ENCODE results near the gene TAS2R13. TPM values are rescaled to one million over a fixed set of nuclear protein-coding genes. Genes with fewer than 3 reads are reported as not detected.

Gene TAS2R13
- total RNA-seq: under 1 TPM; 0.47 to 0.91 (median 0.72) TPM
- polyA plus RNA-seq: not detected

DNA sequence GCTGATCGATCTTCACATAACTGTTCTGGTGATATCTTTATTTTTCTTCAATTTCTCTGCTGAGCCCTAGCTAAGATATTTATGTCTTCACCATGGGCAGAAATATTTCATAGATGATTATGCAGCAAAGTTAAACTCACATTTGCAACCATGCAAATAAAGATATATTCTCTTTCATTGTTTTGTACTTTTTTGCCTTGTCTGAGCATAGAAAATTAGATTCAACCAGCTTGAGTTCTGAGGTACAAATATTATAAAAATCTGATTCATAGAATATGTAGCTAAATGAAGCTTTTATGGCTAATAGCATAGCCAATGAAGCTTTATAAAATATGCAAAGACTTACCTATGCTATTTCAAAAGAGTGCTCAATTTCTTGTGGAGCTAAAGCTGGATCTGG is at the start of gene TAS2R13:
TSS of gene TAS2R13 (minus strand) at position 101 of the 400 bp plus-strand sequence. CDS start 264 bp downstream, outside the sequence.
- no peak for DNase-seq
- Histone ChIP-seq H3K36me3 (no peaks in the 10 kb centered on the region), H3K4me3 (no peak within 1 kb of the TSS), H3K27me3 (no peaks in the 10 kb centered on the region), H3K4me1 (no peaks in the 10 kb centered on the region), H3K9me3 (no peaks in the 10 kb centered on the region), H3K27ac (no peak within 1 kb of the TSS)
- intact Hi-C loops (cut with DNase I): no loop called here
- ATAC-seq: no peak
- TF ChIP-seq CTCF (IDR thresholded peaks at IDR 0.05): no peak
- FAIRE-seq: no peak
- WGBS, 2 donors: 86 to 97% methylated on average over 1 of the region's 1 CpG

DNA sequence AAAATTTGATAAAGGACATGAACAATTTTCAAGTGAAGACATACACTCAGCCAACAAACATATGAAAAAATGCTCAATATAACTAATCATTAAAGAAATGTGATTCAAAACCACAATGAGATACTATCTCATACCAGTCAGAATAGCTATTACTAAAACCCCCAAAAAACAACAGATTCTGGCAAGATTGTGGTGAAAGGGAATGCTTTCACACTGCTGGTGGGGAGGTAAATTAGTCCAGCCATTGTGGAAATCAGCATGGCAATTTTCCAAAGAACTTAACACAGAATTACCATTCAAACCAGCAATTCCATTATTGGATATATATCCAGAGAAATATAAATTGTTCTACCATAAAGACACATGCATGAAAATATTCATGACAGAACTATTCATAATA is 48.4 kb upstream of the TAS2R13 start:
- intact Hi-C loops (cut with DNase I): no loop called here
- ATAC-seq (no peak), FAIRE-seq (no peak), DNase-seq (no peak)
- Histone ChIP-seq H3K27ac (no peak overlapping the region), H3K4me1 (no peaks in the 10 kb centered on the region), H3K4me3 (no peak overlapping the region), H3K27me3 (no peaks in the 10 kb centered on the region), H3K9me3 (no peaks in the 10 kb centered on the region), H3K36me3 (no peaks in the 10 kb centered on the region)
- TF ChIP-seq CTCF (IDR thresholded peaks at IDR 0.05): no peak

DNA sequence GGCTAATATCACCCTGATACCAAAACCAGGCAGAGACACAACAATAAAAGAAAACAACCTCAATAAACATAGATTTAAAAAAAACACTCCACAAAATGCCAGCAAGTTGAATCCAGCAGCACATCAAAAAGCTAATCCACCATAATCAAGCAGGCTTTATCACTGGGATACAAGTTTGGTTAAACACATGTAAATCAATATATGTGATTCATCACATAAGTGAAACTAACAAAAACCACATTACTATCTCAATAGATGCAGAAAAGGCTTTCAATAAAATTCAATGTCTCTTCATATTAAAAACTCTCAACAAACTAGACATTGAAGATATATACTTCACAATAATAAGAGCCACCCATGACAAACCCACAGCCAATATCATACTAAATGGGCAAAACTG is 46.7 kb upstream of the TAS2R13 start:
- DNase-seq (no peak), ATAC-seq (no peak), FAIRE-seq (no peak)
- H3K27me3 ChIP-seq: no peaks in the 10 kb centered on the region
- TF ChIP-seq CTCF (IDR thresholded peaks at IDR 0.05): no peak
- intact Hi-C loops (cut with DNase I): no loop called here
- no peak overlapping the region for H3K27ac ChIP-seq
- H3K36me3 ChIP-seq: no peaks in the 10 kb centered on the region
- no peaks in the 10 kb centered on the region for H3K4me1 ChIP-seq
- H3K4me3 ChIP-seq: no peak overlapping the region
- H3K9me3 ChIP-seq: no peaks in the 10 kb centered on the region

DNA sequence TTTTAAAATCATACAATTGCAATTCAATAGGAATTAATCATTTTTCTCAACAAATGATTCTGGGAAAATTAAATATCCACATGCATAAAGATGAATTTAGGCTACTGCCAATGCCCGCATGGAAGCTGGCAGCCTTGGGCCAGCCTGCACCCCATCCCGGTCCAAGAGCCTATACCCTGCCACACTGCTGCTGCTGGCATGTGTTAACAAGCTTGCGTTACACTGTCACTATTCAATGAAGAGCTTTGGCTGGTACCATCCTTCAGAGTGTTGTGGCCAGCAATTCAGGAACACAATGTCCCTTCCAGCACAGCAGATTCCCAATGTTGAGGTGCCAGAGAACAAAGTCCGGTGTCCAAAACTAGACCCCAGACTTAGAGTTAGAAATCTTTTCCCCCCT is 43.3 kb upstream of the TAS2R13 start:
- H3K27ac ChIP-seq: no peak overlapping the region
- H3K4me1 ChIP-seq: no peaks in the 10 kb centered on the region
- 96 to 100% methylated on average over 4 of the region's 4 CpGs for WGBS, 2 donors
- ATAC-seq: no peak
- H3K36me3 ChIP-seq: no peaks in the 10 kb centered on the region
- no peak for DNase-seq
- H3K4me3 ChIP-seq: no peak overlapping the region
- FAIRE-seq: no peak
- no peak for TF ChIP-seq CTCF (IDR thresholded peaks at IDR 0.05)
- intact Hi-C loops (cut with DNase I): no loop called here
- H3K27me3 ChIP-seq: no peaks in the 10 kb centered on the region
- no peaks in the 10 kb centered on the region for H3K9me3 ChIP-seq

DNA sequence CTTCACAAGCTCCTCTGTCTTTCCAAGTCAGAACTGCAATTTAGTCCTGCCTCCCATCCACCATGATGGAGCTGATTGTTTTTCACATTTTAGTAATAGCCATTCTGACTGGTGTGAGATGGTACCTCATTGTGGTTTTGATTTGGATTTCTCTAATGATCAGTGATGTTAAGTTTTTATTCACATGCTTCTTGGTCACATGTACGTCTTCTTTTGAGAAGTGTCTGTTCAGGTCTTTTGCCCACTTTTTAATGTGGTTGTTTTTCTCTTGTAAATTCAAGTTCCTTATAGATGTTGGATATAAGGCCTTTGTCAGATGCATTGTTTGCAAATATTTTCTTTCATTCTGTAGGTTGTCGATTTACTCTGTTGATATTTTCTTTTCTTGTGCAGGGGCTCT is 33.8 kb upstream of the TAS2R13 start:
- no peak for FAIRE-seq

More for the DNA sequence above, 33.8 kb upstream of the TAS2R13 start:
- no peak for ATAC-seq
- TF ChIP-seq CTCF (IDR thresholded peaks at IDR 0.05): no peak
- H3K27me3 ChIP-seq: no peaks in the 10 kb centered on the region
- no peak for DNase-seq
- no peaks in the 10 kb centered on the region for H3K4me1 ChIP-seq
- 95 to 98% methylated on average over 2 of the region's 2 CpGs for WGBS, 2 donors
- intact Hi-C loops (cut with DNase I): no loop called here
- H3K36me3 ChIP-seq: no peaks in the 10 kb centered on the region
- H3K4me3 ChIP-seq: no peak overlapping the region
- no peaks in the 10 kb centered on the region for H3K9me3 ChIP-seq
- H3K27ac ChIP-seq: no peak overlapping the region

Data from pancreas (tissue), 10 donors.